Measurements from ENCODE around the gene IGSF22. TPM values are rescaled to one million over a fixed set of nuclear protein-coding genes. Genes with fewer than 3 reads are reported as not detected.

Gene IGSF22
- total and polyA plus RNA-seq, 9 of the 15 experiments (the other 6 are each of a cell fraction or from before 2014, with no cell fraction given), result not detected

GRCh38 chr11:18768472-18768901, 42.5 kb upstream of the IGSF22 start:
- intact Hi-C loops (cut with micrococcal nuclease), result loop anchor here (10.0 kb wide), 2 partner anchors 224 to 314 kb away; partner anchors contain the start of gene LDHAL6A
- in situ Hi-C loops (cut with MboI), result no loop called here
- no TSS peak for BruUV-seq (replicated peaks)

More at GRCh38 chr11:18768472-18768901, 42.5 kb upstream of the IGSF22 start:
- Histone ChIP-seq H3K9me1 (ENCODE audit: control insufficient read depth, insufficient read depth, low read length) (no peaks in the 10 kb centered on the region), H4K20me1 (replicated peaks; ENCODE audit: control insufficient read depth, insufficient read depth, low read length) (peaks cover 4% of the 10 kb centered on the region; the same call in 1 of the 2 replicates), H3K79me2 (ENCODE audit: control insufficient read depth, insufficient read depth, low read length) (no peaks in the 10 kb centered on the region), H2AFZ (ENCODE audit: low read depth, low read length) (no peak overlapping the region), H3K9me3 (replicated peaks; ENCODE audit: control insufficient read depth, insufficient read depth, low read depth, low read length) (no peaks in the 10 kb centered on the region), H3K4me2 (ENCODE audit: insufficient read depth, low read length) (no peak overlapping the region), H3K36me3 (ENCODE audit: control insufficient read depth, insufficient read depth, low read length) (no peaks in the 10 kb centered on the region), H3K27ac (ENCODE audit: extremely low read depth, low read depth, low read length) (no peak overlapping the region), H3K27me3 (ENCODE audit: control insufficient read depth in 2 of 2, insufficient read depth in 2 of 2, low read length in 2 of 2) (peaks cover 2 to 39% of the 10 kb centered on the region in 2 experiments; a peak in 4 of 5 replicates), H3K9ac (ENCODE audit: insufficient read depth in 1 of 2, low read depth in 2 of 2, low read length in 2 of 2) (no peak overlapping the region), H3K4me3 (no peak overlapping the region), H3K4me1 (replicated peaks in 1 of 2; ENCODE audit: control insufficient read depth in 2 of 2, insufficient read depth in 2 of 2, low read length in 2 of 2) (no peaks in the 10 kb centered on the region)
- TF ChIP-seq SMAD4 (CRISPR knock-in tag; conservative IDR thresholded peaks at IDR 0.05) (no peak), ILK (tag; IDR thresholded peaks at IDR 0.05; ENCODE audit: borderline replicate concordance, low read depth) (no peak), NKRF (IDR thresholded peaks at IDR 0.05; ENCODE audit: borderline replicate concordance) (no peak), RREB1 (CRISPR knock-in tag; IDR thresholded peaks at IDR 0.05) (no peak), SNAPC5 (CRISPR knock-in tag; IDR thresholded peaks at IDR 0.05) (no peak), KDM5B (IDR thresholded peaks at IDR 0.05; ENCODE audit: insufficient replicate concordance, low read depth, low read length) (no peak), ZNF431 (CRISPR knock-in tag; IDR thresholded peaks at IDR 0.05) (no peak), NEUROD1 (IDR thresholded peaks at IDR 0.05; ENCODE audit: borderline replicate concordance, low read depth, low read length, partially characterized antibody) (no peak), ZNF57 (CRISPR knock-in tag; IDR thresholded peaks at IDR 0.05) (no peak), ESRRA (IDR thresholded peaks at IDR 0.05; ENCODE audit: borderline replicate concordance, low read depth) (no peak)
- ATAC-seq, result no peak
- no peak for DNase-seq (ENCODE audit: extremely low read depth in 1 of 4, low spot score in 3 of 4)
- CTCF ChIA-PET (ENCODE audit: low intra/inter-chr PET ratio), result no interaction called here
- POLR2A ChIA-PET, result interaction anchor here (0.6 kb wide), 1 partner anchor 558 kb away, joined by 3 read pairs; no protein-coding TSS in a partner anchor
- FAIRE-seq, result no peak
- WGBS (ENCODE audit: insufficient coverage, low coverage, missing lambda C conversion rate), result 0% methylated on average over 4 of the region's 4 CpGs

Data from K562 (cell line).